Loucy (cell line): Measurements from ENCODE around the gene KAT8.

ENCODE experiments used
- H2AFZ ChIP-seq: fragments of 200-600 bp; sonication (generic); 2 replicates; pipeline ENCODE4 v1.6.0; 2016; ENCODE audit warnings: antibody characterized with exemption, mild to moderate bottlenecking, low read length, moderate library complexity
- H3F3A ChIP-seq: fragments of 200-600 bp; 2 replicates; pipeline ENCODE4 v1.6.0; 2016; ENCODE audit warnings: antibody characterized with exemption, low read depth, mild to moderate bottlenecking
- H3K27me3 ChIP-seq: fragments of 200-600 bp; sonication (generic); 2 replicates; pipeline ENCODE4 v1.6.1; 2014; ENCODE audit warnings: low read length, mild to moderate bottlenecking; ENCODE audit not compliant: insufficient read depth, poor library complexity, severe bottlenecking
- H3K36me3 ChIP-seq: fragments of 200-600 bp; sonication (generic); 2 replicates; pipeline ENCODE4 v1.6.1; 2016; ENCODE audit warnings: low read length; ENCODE audit not compliant: insufficient read depth
- H3K4me1 ChIP-seq: fragments of 200-600 bp; sonication (generic); 2 replicates; pipeline ENCODE4 v1.5.1; 2014; ENCODE audit warnings: low read length, mild to moderate bottlenecking; ENCODE audit not compliant: insufficient read depth, poor library complexity, severe bottlenecking
- H3K4me2 ChIP-seq: fragments of 200-600 bp; sonication (generic); 2 replicates; pipeline ENCODE4 v1.6.0; 2014; ENCODE audit warnings: antibody characterized with exemption, low read length, low read depth, mild to moderate bottlenecking; ENCODE audit not compliant: poor library complexity, severe bottlenecking
- H3K4me3 ChIP-seq: fragments of 200-600 bp; sonication (generic); 2 replicates; pipeline ENCODE4 v1.5.1; 2014; ENCODE audit warnings: low read length, mild to moderate bottlenecking, mixed read lengths; ENCODE audit not compliant: poor library complexity, severe bottlenecking
- H3K79me2 ChIP-seq: fragments of 200-600 bp; sonication (generic); 2 replicates; pipeline ENCODE4 v1.6.1; 2014; ENCODE audit warnings: low read length; ENCODE audit not compliant: insufficient read depth
- H3K9ac ChIP-seq: fragments of 200-600 bp; sonication (generic); 2 replicates; pipeline ENCODE4 v1.6.0; 2014; ENCODE audit warnings: mild to moderate bottlenecking, low read depth, low read length, moderate library complexity; ENCODE audit not compliant: poor library complexity, severe bottlenecking
- H3K9me2 ChIP-seq: fragments of 200-600 bp; sonication (generic); replicated peaks from 2 replicates; pipeline ENCODE4 v1.6.1; 2016; ENCODE audit warnings: low read depth, low read length, mixed read lengths
- H3K9me3 ChIP-seq: fragments of 200-600 bp; sonication (generic); 2 replicates; pipeline ENCODE4 v1.6.1; 2014; ENCODE audit warnings: mild to moderate bottlenecking, antibody characterized with exemption, low read length, low read depth; ENCODE audit not compliant: insufficient read depth
- H4K20me1 ChIP-seq: fragments of 200-600 bp; sonication (generic); 2 replicates; pipeline ENCODE4 v1.6.0; 2014; ENCODE audit warnings: antibody characterized with exemption, low read length, mild to moderate bottlenecking; ENCODE audit not compliant: insufficient read depth, poor library complexity, severe bottlenecking
- CTCF ChIP-seq: fragments of 200-600 bp; sonication (generic); conservative IDR thresholded peaks from 2 replicates; pipeline ENCODE4 v1.5.1; 2014; ENCODE audit warnings: mild to moderate bottlenecking, antibody characterized with exemption, low read length
- EZH2phosphoT487 ChIP-seq: fragments of 200-600 bp; IDR thresholded peaks from 2 replicates; pipeline ENCODE4 v1.6.1; 2018; ENCODE audit warnings: antibody characterized with exemption, mild to moderate bottlenecking, moderate library complexity, borderline replicate concordance

KAT8 gene

GRCh38 chr16:31117384-31118222 lies at the start of gene KAT8:
Gene KAT8 (plus strand): TSS chr16:31117664. CDS start chr16:31117682, 18 bp downstream.
- H3K36me3 ChIP-seq = peaks cover 19% of the 10 kb centered on the region; the same call in 1 of the 2 replicates
- H3K27me3 ChIP-seq = no peaks in the 10 kb centered on the region
- H3K79me2 ChIP-seq = peaks cover 28% of the 10 kb centered on the region
- peak within 1 kb of the TSS; percentile 94 for H3K4me2 ChIP-seq
- H3F3A ChIP-seq = peaks cover 4% of the 10 kb centered on the region; the same call in 1 of the 2 replicates
- peak within 1 kb of the TSS; percentile 83 for H3K9ac ChIP-seq
- H3K4me1 ChIP-seq = peaks cover 7% of the 10 kb centered on the region
- peak within 1 kb of the TSS; percentile 92 for H3K4me3 ChIP-seq
- no peak within 1 kb of the TSS for H2AFZ ChIP-seq
- H3K9me2 ChIP-seq = no peaks in the 10 kb centered on the region
- H4K20me1 ChIP-seq = peaks cover 21% of the 10 kb centered on the region
- TF ChIP-seq CTCF = no peak
- TF ChIP-seq EZH2phosphoT487 = no peak
- H3K9me3 ChIP-seq = no peaks in the 10 kb centered on the region

GRCh38 chr16:31071861-31072260 lies 45.6 kb upstream of the KAT8 start:
- Histone ChIP-seq H3K4me2 (peak overlapping the region; percentile 97), H3K36me3 (peaks cover 2% of the 10 kb centered on the region; the same call in 1 of the 2 replicates), H3K27me3 (no peaks in the 10 kb centered on the region), H3K9me2 (no peaks in the 10 kb centered on the region), H3K4me1 (peaks cover 27% of the 10 kb centered on the region), H4K20me1 (peaks cover 35% of the 10 kb centered on the region), H2AFZ (no peak overlapping the region), H3K9me3 (no peaks in the 10 kb centered on the region), H3K9ac (peak overlapping the region; percentile 94), H3F3A (peaks cover 3% of the 10 kb centered on the region), H3K79me2 (peaks cover 67% of the 10 kb centered on the region), H3K4me3 (peak overlapping the region; percentile 96)
- TF ChIP-seq EZH2phosphoT487 (no peak), CTCF (no peak)

- H3K36me3 ChIP-seq = peaks cover 10% of the 10 kb centered on the region; the same call in 1 of the 2 replicates
- H4K20me1 ChIP-seq = peaks cover 36% of the 10 kb centered on the region
- no peaks in the 10 kb centered on the region for H3K9me3 ChIP-seq
- H3K4me1 ChIP-seq = peaks cover 27% of the 10 kb centered on the region
- no peaks in the 10 kb centered on the region for H3K27me3 ChIP-seq
- peak overlapping the region; percentile 97 for H3K4me2 ChIP-seq
- no peaks in the 10 kb centered on the region for H3K9me2 ChIP-seq
- H2AFZ ChIP-seq = peak overlapping the region; percentile 85
- peak overlapping the region; percentile 94 for H3K9ac ChIP-seq
- H3K4me3 ChIP-seq = peak overlapping the region; percentile 96
- H3F3A ChIP-seq = peaks cover 3% of the 10 kb centered on the region
- TF ChIP-seq EZH2phosphoT487 = no peak
- no peak for TF ChIP-seq CTCF
- H3K79me2 ChIP-seq = peaks cover 68% of the 10 kb centered on the region
Observed at GRCh38 chr16:31072540-31073141, 44.8 kb upstream of the KAT8 start.
